Right lobe of liver (tissue), 4 donors: ENCODE measurements around the gene TTLL12.

ENCODE experiments used
- POLR2A ChIP-seq: fragments of 450-650 bp; IDR thresholded peaks from one replicate; pipeline ENCODE4 v1.6.1; 2017; ENCODE audit warnings: antibody characterized with exemption, mild to moderate bottlenecking
- TF ChIP-seq, protein P1 (sequence below), 4 donors: fragments of 200-600 bp in 3 of 4; fragments of 450-650 bp in 1 of 4; IDR thresholded peaks; one replicate each; pipeline versions ENCODE4 v1.5.1 to v1.8.0; 2016 to 2022; ENCODE audit warnings: antibody characterized with exemption in 4 of 4, mild to moderate bottlenecking in 2 of 4
- donor health status: DM: no; HTN: no; CAD: no.
- donor health status: DM: no; HTN: no; CAD: no.
- donor health status: DM: no; HTN: yes; CAD: no.

DNA sequence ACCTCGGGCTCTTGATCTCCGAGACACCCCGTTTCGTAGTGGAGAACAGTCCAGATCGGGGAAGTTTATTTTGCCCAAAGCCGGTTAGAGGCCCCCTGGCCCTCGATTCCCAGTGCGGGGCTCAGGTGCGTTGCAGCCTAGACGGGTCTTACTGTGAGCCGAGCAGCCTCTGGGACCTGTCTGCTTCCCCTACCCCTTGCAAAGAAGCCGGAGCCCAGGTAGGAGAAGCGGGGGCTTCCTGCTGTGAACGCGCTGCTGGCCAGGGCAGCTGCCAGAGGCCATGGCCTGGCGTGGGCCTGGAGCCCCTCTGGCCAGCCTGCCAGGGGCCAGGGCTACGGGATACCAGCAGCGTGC is 35.0 kb downstream of the TTLL12 start:
- TF ChIP-seq, protein P1, sequence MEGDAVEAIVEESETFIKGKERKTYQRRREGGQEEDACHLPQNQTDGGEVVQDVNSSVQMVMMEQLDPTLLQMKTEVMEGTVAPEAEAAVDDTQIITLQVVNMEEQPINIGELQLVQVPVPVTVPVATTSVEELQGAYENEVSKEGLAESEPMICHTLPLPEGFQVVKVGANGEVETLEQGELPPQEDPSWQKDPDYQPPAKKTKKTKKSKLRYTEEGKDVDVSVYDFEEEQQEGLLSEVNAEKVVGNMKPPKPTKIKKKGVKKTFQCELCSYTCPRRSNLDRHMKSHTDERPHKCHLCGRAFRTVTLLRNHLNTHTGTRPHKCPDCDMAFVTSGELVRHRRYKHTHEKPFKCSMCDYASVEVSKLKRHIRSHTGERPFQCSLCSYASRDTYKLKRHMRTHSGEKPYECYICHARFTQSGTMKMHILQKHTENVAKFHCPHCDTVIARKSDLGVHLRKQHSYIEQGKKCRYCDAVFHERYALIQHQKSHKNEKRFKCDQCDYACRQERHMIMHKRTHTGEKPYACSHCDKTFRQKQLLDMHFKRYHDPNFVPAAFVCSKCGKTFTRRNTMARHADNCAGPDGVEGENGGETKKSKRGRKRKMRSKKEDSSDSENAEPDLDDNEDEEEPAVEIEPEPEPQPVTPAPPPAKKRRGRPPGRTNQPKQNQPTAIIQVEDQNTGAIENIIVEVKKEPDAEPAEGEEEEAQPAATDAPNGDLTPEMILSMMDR (IDR thresholded peaks at IDR 0.05), result no peak
- no peak for TF ChIP-seq POLR2A
